Brain microvascular endothelial cell (primary cell): Measurements from ENCODE around the gene SRSF10.

Source experiments
- DNase-seq: peaks from one replicate; pipeline ENCODE4 v3.0.0-alpha.2; 2020
- H3K27ac ChIP-seq: fragments of 250-450 bp; sonication (Bioruptor Pico); 2 replicates; pipeline ENCODE4 v1.5.1; 2020; ENCODE audit warnings: mild to moderate bottlenecking, moderate library complexity
- H3K27me3 ChIP-seq: fragments of 250-450 bp; sonication (Bioruptor Pico); replicated peaks from 2 replicates; pipeline ENCODE4 v1.5.1; 2020; ENCODE audit warnings: mild to moderate bottlenecking
- H3K36me3 ChIP-seq: fragments of 250-450 bp; sonication (Bioruptor Pico); replicated peaks from 2 replicates; pipeline ENCODE4 v1.5.1; 2020; ENCODE audit warnings: mild to moderate bottlenecking
- H3K4me3 ChIP-seq: 2 replicates; pipeline ENCODE4 v1.5.1; 2011; ENCODE audit warnings: low read depth, mild to moderate bottlenecking, control low read depth, low read length, moderate library complexity
- in situ Hi-C: cut with HindIII; loops from 2 replicates; pipeline ENCODE4 v1.10.0; 2017; ENCODE audit warnings: low sequenced_read_pairs, low pct_ligation_motif_present
- TF ChIP-seq, protein P1 (sequence below): IDR thresholded peaks from 2 replicates; pipeline ENCODE4 v1.5.1; 2011; ENCODE audit warnings: low read depth, mild to moderate bottlenecking, moderate library complexity, low read length, control low read depth, inconsistent platforms; ENCODE audit errors: missing control alignments

Gene SRSF10

DNA sequence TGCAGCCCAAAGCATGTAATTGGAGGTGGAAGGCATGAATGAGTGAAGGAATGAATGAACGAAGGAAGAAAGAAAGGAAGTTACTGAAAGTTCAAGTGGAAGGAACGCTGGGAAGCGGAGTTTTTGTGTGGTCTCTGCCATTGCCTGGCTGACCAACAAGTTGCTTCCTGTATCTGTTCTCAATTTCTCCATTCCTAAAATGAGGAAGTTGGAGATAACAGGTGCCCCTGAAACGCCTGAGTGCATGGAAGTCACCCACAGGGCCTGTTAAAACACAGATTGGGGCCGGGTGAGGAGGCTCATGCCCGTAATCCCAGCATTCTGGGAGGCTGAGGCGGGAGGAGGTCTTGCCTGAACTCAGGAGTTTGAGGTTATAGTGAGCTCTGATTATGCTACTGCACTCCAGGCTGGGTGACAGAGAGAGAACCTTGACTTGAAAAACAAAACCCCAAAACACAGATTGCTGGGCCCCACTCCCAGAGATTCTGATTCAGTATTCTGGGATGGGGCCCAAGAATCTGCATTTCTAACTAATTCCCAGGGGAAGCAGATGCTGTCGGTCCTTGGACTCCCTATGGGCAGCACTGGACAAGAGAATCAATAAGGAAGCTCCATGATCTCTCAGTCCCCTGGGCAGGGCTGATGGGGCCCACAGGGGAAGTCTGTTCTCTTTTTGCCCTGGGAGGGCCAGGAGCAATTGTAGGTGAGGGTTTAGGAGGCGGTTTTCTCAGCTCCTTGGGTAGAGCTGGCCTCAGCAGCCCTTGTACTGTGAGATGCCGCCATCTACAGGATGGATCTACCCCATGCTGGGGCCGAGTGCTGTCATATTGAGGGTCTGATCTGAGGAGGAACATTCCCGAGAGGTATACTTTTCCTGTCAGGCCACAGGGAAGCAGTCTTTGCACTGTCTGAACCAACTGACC, 63.7 kb downstream of the SRSF10 start:
- no peaks in the 10 kb centered on the region for H3K27me3 ChIP-seq
- peak; percentile 52 for DNase-seq
- TF ChIP-seq, protein P1, sequence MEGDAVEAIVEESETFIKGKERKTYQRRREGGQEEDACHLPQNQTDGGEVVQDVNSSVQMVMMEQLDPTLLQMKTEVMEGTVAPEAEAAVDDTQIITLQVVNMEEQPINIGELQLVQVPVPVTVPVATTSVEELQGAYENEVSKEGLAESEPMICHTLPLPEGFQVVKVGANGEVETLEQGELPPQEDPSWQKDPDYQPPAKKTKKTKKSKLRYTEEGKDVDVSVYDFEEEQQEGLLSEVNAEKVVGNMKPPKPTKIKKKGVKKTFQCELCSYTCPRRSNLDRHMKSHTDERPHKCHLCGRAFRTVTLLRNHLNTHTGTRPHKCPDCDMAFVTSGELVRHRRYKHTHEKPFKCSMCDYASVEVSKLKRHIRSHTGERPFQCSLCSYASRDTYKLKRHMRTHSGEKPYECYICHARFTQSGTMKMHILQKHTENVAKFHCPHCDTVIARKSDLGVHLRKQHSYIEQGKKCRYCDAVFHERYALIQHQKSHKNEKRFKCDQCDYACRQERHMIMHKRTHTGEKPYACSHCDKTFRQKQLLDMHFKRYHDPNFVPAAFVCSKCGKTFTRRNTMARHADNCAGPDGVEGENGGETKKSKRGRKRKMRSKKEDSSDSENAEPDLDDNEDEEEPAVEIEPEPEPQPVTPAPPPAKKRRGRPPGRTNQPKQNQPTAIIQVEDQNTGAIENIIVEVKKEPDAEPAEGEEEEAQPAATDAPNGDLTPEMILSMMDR: peak; percentile 90
- H3K36me3 ChIP-seq: no peaks in the 10 kb centered on the region
- in situ Hi-C loops: no loop called here
- no peak overlapping the region for H3K27ac ChIP-seq
- no peak overlapping the region for H3K4me3 ChIP-seq

GRCh38 chr1:23915466-23915865, 64.7 kb downstream of the SRSF10 start:
- in situ Hi-C loops: no loop called here
- no peak overlapping the region for H3K4me3 ChIP-seq
- TF ChIP-seq, protein P1: no peak

DNA sequence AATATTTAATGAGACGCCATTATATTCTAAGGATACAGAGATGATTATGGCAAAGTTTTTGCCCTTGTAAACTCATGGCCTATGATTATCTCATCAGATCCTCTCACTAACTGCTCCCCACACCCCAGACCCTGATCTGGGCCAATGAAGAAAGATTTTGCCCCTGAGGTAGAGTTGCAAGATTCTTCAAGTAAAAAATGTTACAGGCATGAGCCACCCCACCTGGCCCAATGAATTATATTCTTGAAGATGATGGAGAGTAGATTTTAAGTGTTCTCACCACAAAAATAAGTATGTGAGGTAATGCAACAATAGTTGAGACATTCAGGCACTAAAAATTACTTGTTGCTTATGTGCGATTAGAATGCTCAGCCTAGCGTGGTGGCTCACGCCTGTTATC, 65.2 kb downstream of the SRSF10 start:
- H3K36me3 ChIP-seq: no peaks in the 10 kb centered on the region
- no peak overlapping the region for H3K4me3 ChIP-seq
- in situ Hi-C loops: no loop called here
- no peaks in the 10 kb centered on the region for H3K27me3 ChIP-seq
- no peak for DNase-seq
- no peak overlapping the region for H3K27ac ChIP-seq
- TF ChIP-seq, protein P1: no peak

More at GRCh38 chr1:23915466-23915865, 64.7 kb downstream of the SRSF10 start:
- Histone ChIP-seq H3K27ac (no peak overlapping the region), H3K36me3 (no peaks in the 10 kb centered on the region), H3K27me3 (no peaks in the 10 kb centered on the region)
- DNase-seq: no peak
